COLO668 (cell line): ENCODE results near the gene FAM24A.
"Not testable (repeated sequence)": the region's sequence is repeated elsewhere in the genome, so short reads cannot be mapped to it uniquely, and the experiment has no call there.

ENCODE experiments used
- DNase-seq: peaks from one replicate; lab custom pipeline; 2025; ENCODE audit not compliant: unreplicated experiment; lab: John Stamatoyannopoulos, UW

Gene FAM24A

GRCh38 chr10:122910310-122910709, at the start of gene FAM24A:
TSS of gene FAM24A (plus strand) at chr10:122910610. CDS start at chr10:122911635, 1,025 bp downstream.
- DNase-seq: no peak

DNA sequence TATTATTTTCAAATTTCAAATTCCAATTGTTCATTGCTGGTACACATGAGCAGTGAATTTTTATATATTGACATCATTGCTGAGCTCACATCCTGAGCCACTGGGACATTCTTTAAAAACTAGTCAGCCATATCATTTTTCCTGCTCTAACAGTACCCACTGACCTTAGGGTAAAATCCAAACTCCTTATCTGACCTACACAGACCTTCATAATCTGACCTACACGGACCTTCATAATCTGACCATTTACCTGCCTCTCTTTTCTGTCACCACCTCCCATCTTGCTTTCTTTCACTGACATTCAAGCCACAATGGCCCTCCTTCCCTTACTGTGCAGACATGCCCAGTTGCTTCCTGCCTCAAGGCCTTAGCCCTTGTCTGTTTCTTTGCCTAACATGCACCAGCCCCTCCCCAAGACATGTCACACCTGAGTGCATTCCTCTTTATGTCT, 48.7 kb upstream of the FAM24A start:
- no peak for DNase-seq

- no peak for DNase-seq
These were observed 46.9 kb upstream of the FAM24A start for GRCh38 chr10:122863216-122864193.

DNA sequence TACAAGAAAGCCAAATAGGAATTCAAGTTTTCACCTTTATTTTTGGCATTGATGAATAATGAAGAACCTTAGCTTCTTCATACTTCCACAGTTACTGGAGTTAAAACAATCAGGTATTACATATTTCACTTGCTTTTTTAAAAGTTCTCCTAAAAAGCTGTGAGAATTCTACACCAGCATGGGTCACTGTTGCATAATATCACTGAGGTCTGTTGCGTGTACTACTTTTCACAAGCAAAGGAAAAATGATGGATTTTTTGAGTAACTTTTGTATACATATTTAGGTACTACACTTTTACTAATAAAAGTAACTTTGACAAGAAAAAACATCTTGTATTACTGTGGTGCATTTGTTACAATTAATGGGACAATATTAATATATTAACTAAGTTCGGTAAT, 46.2 kb upstream of the FAM24A start:
- no peak for DNase-seq

DNA sequence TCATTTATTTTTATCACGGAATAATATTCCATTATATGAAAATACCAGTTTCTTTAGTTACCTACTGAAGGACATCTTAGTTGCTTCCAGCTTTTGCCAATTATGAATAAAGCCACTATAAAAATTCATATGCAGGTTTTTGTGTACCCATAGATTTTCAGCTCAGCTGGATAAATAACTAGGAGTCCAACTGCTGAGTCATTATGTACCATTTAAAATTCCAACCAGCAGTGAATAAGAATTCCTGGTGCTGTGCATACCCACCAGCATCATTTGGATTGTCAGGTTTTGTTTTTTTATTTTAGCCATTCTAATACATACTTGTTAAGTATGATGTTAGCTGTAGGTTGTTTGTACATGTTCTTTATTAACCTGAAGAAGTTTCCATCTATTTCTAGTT, 45.5 kb upstream of the FAM24A start:
- DNase-seq: no peak

DNA sequence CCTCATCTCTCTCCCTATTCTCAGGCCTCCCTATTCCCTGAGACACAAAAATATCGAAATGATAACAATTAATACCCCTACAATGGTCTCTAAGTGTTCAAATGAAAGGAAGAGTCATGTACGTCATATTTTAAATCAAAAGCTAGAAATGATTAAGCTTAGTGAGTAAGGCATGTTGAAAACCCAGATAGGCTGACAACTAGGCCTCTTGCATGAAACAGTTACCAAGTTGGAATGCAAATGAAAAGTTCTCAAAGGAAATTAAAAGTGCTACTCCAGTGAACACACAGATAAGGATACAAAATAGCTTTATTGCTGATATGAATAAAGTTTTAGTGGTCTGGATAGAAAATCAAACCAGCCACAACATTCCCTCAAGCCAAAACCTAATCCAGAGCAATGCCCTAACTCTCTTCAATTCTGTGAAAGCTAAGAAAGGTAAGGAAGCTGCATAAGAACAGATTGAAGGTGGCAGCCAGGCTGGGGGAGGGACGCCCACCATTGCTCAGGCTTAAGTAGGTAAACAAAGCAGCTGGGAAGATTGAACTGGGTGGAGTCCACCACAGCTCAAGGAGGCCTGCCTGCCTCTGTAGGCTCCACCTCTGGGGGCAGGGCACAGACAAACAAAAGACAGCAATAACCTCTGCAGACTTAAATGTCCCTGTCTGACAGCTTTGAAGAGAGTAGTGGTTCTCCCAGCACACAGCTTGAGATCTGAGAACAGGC, 43.5 kb upstream of the FAM24A start:
- not testable (repeated sequence) for DNase-seq

GRCh38 chr10:122868768-122869167, 41.6 kb upstream of the FAM24A start:
- DNase-seq: not testable (repeated sequence)

DNA sequence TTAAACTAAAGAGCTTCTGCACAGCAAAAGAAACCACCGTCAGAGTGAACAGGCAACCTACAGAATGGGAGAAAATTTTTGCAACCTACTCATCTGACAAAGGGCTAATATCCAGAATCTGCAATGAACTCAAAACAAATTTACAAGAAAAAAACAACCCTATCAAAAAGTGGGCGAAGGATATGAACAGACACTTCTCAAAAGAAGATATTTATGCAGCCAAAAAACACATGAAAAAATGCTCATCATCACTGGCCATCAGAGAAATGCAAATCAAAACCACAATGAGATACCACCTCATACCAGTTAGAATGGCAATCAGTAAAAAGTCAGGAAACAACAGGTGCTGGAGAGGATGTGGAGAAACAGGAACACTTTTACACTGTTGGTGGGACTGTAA, 38.5 kb upstream of the FAM24A start:
- not testable (repeated sequence) for DNase-seq

GRCh38 chr10:122875843-122876466, 34.5 kb upstream of the FAM24A start:
- DNase-seq: no peak

DNA sequence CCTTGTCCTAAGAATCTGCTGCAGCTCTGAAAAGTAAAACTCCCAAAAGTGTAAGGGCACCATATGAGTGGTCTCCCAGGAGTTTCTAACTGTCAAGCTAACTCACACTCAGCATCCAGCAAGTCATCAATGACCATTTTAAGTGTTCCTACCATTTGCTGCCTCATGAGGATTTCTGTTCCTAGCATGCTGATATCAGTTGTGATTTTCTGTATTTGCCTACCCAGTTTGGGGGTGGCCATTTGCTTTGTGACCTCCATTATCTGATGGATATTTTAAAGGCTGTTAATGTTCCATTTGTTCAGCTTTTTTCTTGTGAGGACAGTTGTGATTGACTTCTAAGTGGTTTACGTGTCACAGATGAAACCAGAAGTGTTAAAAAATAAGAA, 33.9 kb upstream of the FAM24A start:
- DNase-seq: no peak

DNA sequence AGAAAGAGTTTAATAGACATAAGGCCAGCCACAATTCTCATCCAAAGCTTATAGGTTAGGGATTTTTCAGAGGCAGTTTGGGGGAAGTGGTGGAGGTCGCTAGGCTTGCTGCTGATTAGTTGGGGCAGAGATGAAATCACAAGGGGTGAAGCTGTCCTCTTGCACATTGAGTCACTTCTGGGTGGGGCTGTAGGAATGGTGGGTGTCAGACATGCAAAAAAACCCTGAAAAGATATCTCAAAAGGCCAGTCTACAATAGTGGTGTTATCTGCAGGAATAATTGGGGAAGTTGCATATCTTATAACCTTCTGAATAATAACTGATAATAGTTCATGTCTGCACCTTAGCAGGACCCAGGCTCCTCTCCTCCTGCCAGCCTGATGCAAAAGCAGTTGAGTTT, 33.1 kb upstream of the FAM24A start:
- DNase-seq: no peak

GRCh38 chr10:122878799-122879338, 31.5 kb upstream of the FAM24A start:
- peak; percentile 50 for DNase-seq

DNA sequence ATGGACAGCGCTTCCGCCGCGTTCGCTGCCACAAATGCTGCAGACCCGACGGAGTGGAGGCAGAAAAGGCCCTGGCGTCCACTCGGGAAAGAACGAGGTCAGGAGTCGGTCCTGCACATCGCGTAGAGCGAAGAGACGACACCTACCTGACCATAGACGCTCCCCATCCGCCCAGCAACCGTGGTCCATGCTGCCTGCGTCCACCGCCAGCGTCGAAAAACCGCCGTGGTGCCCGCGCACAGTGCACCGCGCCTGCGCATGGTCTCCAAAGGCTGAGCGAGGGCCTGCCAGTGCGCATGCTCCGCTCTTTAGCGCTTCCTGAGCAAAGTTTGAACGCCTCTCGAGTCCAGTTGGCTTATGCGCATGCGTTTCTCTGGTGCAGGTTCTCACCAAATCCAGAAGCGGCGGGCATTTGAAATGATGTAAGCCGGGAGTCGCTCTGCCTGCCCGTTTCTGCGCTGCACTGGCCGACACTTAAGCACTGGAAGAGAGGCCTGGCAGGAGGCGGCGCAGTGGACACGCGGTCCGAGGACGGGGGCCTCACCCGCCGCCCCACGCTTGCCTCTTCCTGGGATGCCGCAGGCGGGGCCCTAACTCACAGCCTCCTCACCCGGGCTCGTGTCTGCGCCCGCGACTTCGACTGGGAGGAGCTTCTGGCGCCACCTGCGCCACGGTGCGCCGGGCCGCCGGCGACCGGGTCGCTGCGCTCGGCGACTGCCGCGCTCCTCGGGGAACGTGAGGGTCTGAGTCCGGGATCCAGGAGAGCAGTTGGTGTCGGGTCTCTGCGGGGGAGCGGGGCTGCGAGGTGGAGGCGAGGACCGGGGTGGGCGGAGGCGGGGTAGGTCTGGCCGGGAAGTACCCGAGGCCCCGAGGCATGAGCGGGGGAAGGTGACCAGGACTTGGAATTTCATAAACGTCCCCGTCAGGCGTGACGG, 30.8 kb upstream of the FAM24A start, which contains the start of gene FAM24B:
Gene FAM24B (minus strand): TSS at position 243 of the 935 bp plus-strand sequence. CDS start 29,066 bp downstream, outside the sequence.
- DNase-seq: peak; percentile 93

- no peak for DNase-seq
These were observed 27.6 kb upstream of the FAM24A start for GRCh38 chr10:122882766-122883165.

- no peak for DNase-seq
These were observed 26.2 kb upstream of the FAM24A start for GRCh38 chr10:122884166-122884565.

GRCh38 chr10:122894261-122894944, 16.0 kb upstream of the FAM24A start:
- no peak for DNase-seq

DNA sequence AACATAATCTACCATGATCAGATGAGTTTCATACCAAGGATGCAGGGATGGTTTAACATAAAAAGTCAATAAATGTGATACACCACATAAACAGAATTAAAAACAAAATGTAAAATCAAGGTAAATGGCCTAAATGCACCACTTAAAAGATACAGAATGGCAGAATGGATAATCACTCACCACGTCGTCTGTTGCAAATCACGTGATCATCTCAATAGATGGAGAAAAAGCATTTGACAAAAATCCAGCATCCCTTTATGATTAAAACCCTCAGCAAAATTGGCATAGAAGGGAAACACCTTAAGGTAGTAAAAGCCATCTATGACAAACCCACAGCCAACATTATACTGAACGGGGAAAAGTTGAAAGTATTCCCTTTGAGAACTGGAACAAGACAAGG, 6.5 kb upstream of the FAM24A start:
- not testable (repeated sequence) for DNase-seq

DNA sequence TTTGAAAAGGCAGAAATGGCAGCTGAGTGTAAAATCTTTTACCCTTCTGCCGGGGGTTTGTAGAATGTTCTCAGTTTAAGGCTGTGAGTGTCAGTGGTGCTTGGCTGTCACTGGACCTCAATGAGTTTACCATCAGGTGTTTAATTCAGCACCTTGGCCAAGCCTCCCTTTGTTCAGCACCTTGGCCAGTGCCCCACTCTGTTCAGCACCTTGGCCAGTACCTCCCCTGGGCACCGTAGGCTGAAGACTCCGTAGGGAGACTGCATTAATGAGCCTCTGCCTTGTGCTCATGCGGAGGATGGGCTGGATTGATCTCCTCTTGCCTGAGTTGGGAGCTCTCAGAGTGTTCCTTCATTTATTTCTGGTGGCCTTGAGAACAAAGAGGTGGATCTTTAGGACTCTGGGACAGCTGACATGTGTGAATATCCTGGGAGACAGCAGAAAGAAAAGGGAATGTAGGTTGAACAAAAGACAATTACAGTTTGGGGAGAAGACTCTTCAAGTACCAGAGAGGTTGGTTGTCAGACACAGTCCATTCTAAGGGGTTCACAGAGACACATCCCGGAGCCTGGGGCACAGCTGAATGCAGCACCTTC, 1.6 kb downstream of the FAM24A start:
- DNase-seq: no peak

GRCh38 chr10:122915700-122916099, 5.3 kb downstream of the FAM24A start:
- DNase-seq: no peak
